Stimulated activated CD4-positive, alpha-beta T cell treated with anti-CD3 and anti-CD28 coated beads, Interleukin-15, amount 100 ng/mL, for 48 hours (primary cell): ENCODE data around the gene MC5R.

Experiments used
- DNase-seq, 2 donors: peaks; one replicate each; pipeline ENCODE4 v3.0.0-alpha.2; 2020; ENCODE audit warnings: low read depth in 2 of 2

Gene MC5R

GRCh38 chr18:13823707-13824395 is at the start of gene MC5R:
TSS of gene MC5R (plus strand) at chr18:13824149. CDS start at chr18:13825766, 1,617 bp downstream.
- DNase-seq = peak; percentile 32 to 59

GRCh38 chr18:13775058-13775457 is 48.9 kb upstream of the MC5R start:
- DNase-seq = no peak

GRCh38 chr18:13791181-13791580 is 32.8 kb upstream of the MC5R start:
- no peak for DNase-seq

- DNase-seq = no peak
Measured at GRCh38 chr18:13793819-13794218, 30.1 kb upstream of the MC5R start.

- DNase-seq = no peak
Measured at GRCh38 chr18:13796515-13796914, 27.4 kb upstream of the MC5R start.

GRCh38 chr18:13797157-13797611 is 26.8 kb upstream of the MC5R start:
- no peak for DNase-seq

- DNase-seq = no peak
Measured at GRCh38 chr18:13799396-13799795, 24.6 kb upstream of the MC5R start.

- peak in 1 of 2 donors; percentile 45 for DNase-seq
Measured at GRCh38 chr18:13800505-13801259, 23.3 kb upstream of the MC5R start.

GRCh38 chr18:13801260-13801601 is 22.7 kb upstream of the MC5R start:
- no peak for DNase-seq

GRCh38 chr18:13804305-13804704 is 19.6 kb upstream of the MC5R start:
- DNase-seq = no peak

- no peak for DNase-seq
Measured at GRCh38 chr18:13808294-13809042, 15.5 kb upstream of the MC5R start.

- no peak for DNase-seq
Measured at GRCh38 chr18:13809043-13809430, 14.9 kb upstream of the MC5R start.

GRCh38 chr18:13809531-13810255 is 14.3 kb upstream of the MC5R start:
- no peak for DNase-seq

GRCh38 chr18:13810950-13811485 is 12.9 kb upstream of the MC5R start:
- DNase-seq = no peak

GRCh38 chr18:13811993-13812392 is 12.0 kb upstream of the MC5R start:
- DNase-seq = no peak

- peak in 1 of 2 donors; percentile 43 for DNase-seq
Measured at GRCh38 chr18:13813271-13813849, 10.6 kb upstream of the MC5R start.

GRCh38 chr18:13826209-13826608 is 2.3 kb downstream of the MC5R start:
- DNase-seq = no peak

GRCh38 chr18:13831864-13832508 is 8.0 kb downstream of the MC5R start:
- no peak for DNase-seq

GRCh38 chr18:13834496-13835015 is 10.6 kb downstream of the MC5R start:
- no peak for DNase-seq

- DNase-seq = no peak
Measured at GRCh38 chr18:13835202-13835601, 11.3 kb downstream of the MC5R start.

GRCh38 chr18:13836559-13836958 is 12.6 kb downstream of the MC5R start:
- DNase-seq = no peak
